ENCODE data around the gene MARCHF9.

- TF ChIP-seq EZH2phosphoT487 (IDR thresholded peaks at IDR 0.05; ENCODE audit: insufficient read depth, low read depth) = no peak
- no peak for TF ChIP-seq EZH2 (IDR thresholded peaks at IDR 0.05; ENCODE audit: insufficient read depth, poor library complexity, severe bottlenecking)
These were observed 13.5 kb upstream of the MARCHF9 start for GRCh38 chr12:57741413-57741789.
